Measurements from ENCODE around the gene TC2N.
"Not testable (repeated sequence)": the region's sequence is repeated elsewhere in the genome, so short reads cannot be mapped to it uniquely, and the experiment has no call there.

TC2N gene

DNA sequence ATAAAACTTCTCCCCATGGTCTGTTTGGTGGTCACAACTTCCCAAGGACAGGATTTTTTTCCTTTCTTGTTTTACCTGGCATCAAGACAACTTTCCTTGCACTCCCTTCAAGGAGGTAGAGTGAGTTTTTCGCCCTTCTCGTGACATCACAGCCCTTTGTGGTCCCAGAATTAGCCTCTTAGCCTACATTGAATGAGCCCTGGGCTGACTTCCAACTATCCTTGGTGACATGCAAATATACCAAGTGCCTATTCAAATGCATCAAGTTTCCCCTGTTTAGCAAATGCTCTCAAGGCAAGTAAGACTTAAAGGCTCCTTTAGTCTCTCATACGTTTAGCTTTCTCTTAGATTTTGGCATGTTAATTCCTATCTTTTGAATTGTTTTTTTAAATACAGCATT lies 36.6 kb downstream of the TC2N start:
- no peak for DNase-seq

DNA sequence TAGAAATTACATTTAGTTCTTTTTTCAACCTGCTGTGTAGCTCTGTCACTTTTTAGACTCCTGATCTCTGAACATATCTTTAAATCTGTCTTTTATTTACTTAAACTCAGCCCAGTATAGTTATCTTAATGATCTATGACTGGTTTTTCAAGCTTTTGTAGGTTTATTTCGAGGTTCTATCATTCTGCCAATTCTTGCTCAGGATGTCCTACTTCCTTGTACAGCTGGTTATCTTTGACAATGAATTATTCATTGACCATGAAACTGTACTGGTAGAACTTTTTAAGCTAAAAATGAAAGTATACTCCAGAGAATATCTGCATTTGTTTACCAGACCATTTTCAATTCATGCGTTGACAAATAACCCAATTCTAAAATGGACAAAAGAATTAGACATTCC lies 37.8 kb downstream of the TC2N start:
- DNase-seq, result no peak

DNA sequence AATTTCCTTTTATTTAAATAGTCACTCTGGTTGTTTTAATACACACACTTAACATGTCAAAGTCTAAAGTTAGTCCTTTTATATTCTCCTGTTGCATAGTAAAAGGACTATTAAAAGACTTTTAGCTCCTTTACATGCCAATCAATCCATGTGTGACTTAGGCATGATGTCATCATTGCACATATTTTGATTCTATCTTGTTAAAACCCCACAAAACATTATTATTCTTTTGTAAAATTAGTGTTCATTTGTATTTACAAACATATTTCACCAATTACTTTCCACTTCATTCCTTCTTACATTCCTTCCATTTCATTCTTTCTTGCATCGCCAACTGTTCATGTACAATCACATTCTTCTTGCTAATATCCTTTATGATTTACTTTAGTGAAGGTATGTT lies 39.6 kb downstream of the TC2N start:
- DNase-seq, result no peak

DNA sequence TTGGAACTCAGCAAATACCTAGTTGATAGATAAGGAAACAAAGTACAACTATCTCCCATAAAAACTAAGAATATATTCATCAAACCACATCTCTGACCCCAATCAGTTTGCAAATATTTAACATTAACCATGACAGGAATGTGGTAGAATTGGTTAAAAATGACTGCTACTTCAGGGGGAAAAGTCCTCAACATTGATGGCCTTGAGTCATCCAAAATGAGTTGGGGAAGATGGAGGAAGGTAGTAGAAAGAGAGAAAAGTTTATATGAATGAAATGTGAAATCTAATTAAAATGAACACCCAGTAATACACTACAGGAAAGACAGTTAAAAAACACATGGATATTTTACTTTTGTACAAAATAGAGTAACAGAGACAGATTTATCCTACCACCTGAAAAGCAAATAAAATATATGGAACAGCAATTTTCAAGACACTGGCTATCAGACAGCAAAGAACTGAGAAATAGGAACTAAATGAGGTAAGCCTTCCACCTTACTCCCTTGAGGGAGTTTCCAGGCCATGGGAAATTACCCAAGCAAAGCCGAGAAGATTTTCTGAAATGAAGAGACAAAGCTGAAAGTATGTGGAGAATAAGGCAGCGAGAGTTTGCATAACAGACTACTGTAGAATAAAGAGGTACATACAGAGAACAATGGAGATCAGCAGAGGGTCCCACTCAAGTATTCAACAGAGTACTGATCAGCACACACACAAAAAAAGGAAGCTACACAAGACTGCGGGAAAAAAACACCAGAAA lies 49.6 kb downstream of the TC2N start:
- DNase-seq, result no peak

DNA sequence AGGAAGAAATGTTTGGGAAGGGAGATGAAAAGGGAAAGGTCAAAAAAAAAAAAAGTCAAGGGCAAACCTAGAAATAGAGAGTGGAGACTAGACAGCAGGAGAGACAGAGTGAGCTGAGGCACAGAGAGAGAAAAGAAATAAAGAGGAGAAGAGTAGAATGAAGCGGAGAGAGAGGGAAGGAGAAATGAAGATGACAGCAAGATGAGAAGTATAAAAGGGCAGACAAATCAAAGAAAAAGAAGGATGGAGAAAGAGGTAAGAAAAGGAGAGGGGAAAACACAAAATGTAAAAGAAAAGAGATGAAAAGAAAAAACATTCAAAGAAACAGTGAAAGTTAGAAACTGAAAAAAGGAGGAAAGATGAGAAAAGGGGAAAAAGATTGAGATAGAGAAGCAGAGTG lies 53.0 kb downstream of the TC2N start:
- DNase-seq, result no peak

DNA sequence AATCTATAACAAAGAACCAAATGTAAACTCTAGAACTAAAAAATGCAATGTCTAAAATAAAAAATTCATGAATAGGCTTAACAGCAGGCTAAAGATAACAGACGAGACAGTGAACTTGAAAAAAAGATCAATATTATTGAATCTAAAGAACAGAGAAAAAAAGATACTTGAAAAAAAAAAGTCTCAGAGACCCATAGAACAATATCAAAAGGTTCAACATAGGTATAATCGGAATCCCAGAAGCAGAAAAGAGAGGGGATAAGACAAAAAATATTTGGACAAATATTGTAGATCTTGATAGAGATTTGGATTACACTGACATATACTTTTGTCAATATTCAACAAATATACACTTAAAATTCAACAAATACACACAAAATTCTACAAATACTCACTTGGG lies 56.6 kb downstream of the TC2N start:
- no peak for DNase-seq

DNA sequence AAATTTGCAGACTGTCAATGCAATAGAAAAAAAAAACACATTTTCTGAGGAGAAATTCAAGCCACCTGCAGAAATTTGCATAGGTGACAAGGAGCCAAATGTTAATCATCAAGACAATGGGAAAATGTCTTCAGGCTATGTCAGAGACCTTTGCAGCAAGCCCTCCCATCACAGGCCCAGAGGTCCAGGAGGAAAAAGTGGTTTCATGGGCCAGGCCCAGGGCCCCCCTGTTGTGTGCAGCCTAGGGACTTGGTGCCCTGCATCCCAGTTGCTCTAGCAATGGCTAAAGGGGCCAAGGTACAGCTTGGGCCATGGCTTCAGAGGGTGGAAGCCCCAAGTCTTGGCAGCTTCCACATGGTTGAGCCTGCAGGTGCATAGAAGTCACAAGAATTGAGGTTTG lies 60.6 kb downstream of the TC2N start:
- DNase-seq, result no peak

DNA sequence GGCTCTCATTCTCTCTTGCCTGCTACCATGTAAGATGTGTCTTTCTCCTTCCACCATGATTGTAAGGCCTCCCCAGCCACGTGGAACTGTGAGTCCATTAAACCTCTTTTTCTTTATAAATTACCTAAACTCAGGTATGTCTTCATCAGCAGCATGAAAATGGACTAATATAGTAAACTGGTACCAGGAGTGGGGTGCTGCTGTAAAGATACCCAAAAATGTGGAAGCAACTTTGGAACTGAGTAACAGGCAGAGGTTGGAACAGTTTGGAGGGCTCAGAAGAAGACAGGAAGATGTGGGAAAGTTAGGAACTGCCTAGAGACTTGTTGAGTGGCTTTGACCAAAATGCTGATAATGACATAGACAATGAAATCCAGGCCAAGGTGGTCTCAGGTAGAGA lies 61.2 kb downstream of the TC2N start:
- not testable (repeated sequence) for DNase-seq

DNA sequence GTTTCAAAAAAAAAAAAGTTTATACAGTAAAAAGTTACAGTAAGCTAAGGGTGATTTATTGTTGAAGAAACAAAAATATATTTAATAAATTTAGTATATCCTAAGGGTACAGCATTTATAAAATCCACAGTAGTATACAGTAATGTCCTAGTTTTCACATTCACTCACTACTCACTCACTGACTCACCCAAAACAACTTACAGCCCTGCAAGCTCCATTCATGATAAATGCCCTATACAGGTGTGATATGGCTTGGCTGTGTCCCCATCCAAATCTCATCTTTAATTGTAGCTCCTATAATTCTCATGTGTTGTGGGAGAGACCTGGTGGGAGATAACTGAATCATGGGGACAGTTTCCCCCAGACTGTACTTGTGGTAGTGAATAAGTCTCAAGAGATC lies 61.7 kb downstream of the TC2N start:
- DNase-seq, result no peak

DNA sequence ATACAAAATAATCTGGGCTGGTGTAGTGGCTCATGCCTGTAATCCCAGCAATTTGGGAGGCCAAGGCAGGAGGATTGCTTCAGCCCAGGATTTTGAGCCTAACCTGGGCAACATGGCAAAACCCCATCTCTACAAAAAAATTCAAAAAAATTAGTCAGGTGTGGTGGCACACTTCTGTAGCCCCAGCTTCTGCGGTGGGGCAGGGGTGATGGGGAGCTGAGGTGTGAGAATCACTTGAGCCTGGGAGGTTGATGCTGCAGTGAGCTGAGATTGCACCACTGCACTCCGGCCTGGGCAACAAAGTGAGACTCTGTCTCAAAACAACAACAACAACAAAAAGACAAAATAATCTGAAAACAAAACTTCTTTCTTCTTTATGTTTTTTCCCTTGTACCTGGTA lies 66.0 kb downstream of the TC2N start:
- DNase-seq, result no peak

DNA sequence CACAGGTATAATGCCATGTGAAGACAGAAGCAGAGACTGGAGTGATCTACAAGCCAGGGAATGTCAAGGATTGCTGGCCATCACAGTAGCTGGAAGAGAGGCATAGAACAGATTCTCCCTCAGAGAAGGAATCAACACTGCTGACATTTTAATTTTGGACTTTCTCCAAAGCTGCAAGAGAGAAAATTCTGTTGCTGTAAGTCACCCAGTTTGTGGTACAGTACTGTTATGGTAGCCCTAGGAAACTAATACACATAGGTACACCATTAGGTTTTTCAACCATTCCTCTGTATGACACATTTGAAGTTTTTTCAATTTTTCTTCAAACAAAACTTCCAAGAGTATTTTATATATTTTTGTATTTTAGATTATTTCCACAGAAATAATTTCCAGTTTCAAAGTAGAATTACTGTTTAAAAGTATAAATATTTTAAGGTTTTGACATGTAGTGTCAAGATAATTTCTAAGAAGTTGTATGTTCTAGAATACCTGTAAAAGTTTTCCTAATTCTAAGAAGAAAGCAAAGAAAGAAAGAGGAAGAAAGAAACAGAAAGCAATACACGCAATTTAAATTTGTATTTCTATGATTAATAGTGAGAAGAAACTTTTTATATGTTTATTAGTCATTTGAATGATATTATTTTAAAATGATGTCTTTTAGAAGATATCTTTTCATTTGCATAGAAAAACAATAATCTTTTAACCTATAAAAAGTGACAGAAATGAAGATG lies 70.6 kb downstream of the TC2N start:
- no peak for DNase-seq

DNA sequence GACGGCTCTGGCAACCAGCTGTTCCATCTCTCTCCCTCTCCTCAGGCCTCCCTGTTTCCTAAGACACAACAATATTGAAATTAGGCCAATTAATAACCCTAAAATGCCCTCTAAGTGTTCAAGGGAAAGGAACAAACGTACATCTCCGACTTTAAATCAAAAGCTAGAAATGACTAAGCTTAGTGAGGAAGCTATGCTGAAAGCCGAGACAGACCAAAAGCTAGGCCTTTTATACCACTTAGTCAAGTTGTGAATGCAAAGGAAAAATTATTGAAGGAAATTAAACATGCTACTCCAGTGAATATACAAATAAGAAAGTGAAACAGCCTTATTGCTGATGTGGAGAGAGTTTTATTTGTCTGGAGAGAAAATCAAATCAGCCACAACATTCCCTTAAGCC lies 73.6 kb downstream of the TC2N start:
- DNase-seq, result no peak

DNA sequence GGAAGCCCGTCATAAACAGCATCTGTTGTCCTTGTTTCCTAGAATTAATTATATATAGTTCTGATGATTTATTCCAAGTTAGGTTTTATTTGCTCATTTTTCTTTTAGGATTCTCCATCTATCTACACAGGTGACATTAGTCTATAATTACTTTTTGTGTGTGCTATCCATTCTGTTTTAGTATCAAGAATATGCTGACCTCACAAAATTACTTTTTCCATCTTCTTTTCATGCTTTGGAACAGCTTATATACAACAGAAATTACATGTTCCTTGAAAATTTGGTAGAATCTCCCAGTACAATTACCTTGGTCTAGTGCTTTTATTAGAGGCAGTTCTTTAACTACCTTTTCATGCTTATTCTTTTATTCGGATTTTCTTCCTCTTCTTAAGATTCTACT lies 81.1 kb downstream of the TC2N start:
- no peak for DNase-seq

DNA sequence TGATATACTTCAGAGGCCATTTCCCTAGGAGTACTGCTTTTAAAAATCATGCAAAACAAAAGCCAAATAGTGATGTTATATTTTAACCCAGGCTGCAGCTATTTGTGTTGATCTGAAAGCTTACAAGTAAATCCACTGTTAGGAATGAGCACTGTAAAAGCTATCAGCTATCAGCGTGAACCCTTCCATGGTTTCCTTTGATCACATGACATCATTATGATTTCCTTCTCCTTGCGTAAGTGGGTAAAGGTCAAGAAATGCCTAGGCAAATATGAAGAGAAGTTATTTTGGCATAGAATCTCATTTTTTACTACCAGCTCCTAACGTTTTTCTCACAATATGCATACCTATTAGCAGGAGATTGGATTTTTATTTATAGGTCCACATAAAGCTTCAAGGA lies 86.9 kb downstream of the TC2N start:
- DNase-seq, result no peak

DNA sequence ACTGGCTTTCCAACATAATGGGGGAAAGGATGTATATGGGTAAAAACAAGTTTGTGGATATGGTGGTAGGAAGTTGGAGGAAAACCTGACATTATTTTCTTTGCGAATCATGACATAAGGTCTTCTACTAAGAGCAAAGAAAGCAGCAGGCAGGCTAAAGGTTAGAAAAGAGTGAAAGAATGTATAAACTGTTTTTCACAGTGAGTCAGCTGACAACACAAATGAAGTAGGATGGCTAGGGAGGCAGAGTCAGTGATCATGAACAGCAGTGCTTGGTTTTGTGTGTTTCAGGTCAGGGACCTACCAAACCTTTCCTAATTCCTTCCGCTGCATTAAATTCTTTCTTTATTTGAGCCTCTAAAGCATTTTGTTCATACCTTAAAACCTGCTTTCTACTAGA lies 89.1 kb downstream of the TC2N start:
- no peak for DNase-seq

DNA sequence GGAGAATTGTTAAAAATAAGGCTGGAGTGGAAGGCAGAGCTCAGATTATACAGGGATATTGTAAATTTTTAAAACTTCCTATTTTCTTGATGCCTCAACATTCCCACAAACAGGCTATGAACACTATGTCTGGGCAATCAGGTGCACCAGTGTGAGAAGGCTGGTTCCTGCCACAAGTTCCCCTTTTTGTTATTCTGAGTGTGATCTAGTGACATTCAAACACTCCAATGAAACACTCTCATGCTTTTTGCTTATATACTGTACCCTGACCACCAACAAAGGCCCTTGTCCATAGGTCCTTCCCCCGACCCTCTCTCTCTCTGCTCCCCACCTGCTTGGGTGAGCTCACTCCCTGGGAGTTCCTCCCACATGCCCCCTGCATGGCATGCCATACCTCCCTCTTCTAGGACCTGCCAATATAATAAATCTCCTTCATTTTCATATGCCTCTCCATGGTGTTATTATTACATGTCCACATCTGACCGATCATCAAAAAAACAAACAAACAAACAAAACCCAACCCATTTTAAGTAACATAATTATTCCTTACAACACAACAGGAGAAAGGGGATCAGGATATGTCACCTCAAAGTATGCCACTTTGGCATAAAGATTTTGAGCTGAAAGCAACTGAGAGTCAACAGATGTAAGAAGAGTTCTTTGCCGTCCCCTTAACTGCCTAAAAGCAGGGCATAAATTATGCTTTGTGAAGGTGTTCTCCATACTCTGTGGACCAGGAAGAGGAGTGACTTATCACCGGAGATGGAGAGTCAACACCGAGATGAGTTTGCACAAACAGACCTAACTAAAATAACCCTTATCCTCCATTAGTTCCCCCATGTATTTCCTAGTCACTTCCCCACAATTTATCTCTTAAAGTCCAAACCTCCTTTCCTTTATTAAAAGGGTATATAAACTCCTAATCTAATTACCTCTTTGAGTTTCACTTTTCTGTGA lies 92.9 kb downstream of the TC2N start:
- DNase-seq, result no peak

DNA sequence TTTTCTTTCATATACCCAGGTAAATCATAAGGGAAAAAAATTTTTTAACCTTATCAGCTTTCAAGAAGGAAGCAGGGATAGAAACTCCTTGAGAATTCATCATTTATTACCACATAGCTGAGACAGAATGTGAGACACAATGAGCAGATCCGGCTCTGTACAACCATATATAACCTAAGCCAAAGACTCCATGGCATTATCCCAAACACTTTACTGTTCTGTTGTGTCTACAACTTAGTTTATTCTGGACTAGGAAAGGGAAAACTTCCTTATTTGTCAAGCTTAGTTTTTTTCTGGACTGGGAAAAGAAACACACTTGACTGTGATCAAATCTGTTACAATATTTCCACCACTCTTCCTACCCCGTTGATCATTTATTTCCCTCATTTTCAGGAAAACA lies 97.2 kb downstream of the TC2N start:
- DNase-seq, result no peak

DNA sequence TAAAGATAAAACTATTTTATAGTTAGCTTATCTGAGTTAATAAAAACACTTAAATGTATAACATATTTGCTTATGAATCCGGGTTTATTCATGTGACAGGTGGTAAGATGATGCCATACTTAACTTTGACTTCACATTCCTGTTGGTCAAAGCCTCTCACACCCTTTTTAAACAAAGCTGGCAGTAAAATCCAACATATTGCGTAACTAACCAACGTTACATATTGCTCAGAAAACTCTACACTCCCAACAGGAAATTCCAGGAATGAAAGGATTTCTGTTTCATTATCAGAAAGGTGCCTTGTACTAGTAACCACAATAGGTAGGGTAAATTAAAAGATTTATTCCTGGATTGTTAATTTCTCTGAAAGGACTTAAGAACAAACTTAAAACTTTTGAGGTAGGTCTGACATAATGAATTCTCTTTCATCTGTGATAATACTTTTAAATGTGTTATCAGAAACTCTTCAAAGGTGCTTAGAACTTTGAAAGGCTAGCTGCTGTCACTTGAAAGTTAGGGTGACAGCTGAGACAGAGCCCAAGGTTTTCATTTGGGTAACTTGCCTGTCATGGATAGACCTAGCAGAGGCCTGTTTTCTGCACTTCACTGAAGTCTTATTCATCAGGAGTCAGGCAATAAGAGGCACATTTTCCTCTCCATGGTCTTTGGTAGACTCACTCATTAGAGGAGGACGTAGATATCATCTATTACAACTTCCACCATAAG lies 111.6 kb downstream of the TC2N start:
- DNase-seq, result no peak

DNA sequence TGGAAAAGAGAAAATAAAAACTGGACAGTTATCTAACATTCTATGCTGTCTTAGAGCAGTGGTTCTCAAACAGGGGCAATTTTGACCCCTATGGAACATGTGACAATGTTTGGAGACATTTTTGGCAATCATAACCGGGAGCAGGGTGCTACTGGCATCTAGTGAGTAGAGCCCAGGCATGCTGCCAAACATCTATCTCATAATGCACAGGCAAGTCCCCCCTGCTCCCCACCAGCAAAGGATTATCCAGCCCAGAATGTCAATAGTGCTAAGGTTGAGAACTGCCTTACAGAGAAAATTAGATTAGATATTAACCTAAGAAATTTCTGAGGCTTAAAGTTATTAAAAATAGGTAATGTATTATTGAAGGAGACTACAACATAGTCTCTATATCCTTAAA lies 112.5 kb downstream of the TC2N start:
- DNase-seq, result no peak

DNA sequence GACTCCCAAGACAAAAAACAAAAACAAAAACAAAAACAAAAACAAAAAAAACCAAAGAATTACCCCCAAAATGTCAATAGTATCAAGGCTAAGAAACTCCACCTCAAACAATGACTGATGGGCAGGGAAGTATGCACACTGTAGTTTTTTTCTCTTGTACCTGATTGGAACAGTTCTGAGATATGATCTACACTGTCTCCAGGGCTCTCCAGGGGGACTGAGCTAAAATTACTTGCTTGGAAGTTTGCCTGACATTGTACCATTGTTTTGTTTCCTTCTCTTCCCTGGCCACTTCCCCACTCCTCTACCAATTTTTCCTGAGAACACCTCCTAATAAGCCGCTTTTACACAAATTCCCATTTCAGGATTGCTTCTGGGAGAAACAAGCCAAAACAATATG lies 113.2 kb downstream of the TC2N start:
- no peak for DNase-seq

DNA sequence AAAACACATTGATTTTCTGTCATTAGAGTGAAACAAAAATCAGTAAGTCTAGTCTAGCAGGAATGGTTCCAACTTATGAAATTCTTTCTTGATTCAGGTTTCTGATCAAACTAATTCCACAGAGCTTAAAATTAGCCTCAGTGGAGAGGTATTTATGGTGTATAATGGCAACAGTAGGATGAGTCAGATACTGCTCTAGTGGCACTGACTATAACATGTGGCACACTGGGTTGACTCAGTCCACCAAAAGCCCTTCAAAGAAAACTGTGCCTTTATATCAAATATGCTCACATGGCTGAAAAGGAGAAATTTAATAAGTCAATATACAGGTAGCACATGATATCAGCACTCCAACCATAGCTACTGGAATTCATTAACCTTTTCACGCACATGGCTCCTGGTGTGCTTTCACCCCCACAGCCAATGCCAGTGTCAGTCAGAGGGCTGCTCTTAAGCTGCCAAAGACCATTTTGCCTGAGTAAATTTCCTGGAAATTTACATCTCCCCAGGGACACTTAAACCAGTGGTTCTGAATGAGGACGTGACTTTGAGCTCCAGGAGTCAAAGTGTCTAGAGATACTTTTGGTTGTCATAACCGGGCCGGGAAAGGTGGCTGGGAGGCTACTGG lies 113.7 kb downstream of the TC2N start:
- no peak for DNase-seq

DNA sequence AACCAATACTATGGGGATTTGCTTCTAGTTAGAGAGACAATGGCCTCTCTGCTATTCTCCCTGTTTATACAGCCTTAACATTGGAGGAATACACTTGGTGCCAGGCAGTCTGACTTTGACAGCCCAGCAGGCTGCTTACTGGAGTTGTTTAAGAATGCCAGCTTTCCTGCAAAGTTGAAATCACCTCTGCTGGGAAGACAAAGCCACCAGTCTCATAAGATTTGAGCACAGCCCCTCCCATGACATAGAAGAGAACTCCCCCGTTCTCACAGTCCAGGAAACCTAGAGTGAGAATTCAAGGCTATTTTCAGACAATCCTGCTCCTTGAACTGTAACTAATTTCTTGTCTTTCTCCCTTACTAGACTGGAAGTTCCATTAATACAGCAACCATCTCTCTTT lies 114.4 kb downstream of the TC2N start:
- no peak for DNase-seq

DNA sequence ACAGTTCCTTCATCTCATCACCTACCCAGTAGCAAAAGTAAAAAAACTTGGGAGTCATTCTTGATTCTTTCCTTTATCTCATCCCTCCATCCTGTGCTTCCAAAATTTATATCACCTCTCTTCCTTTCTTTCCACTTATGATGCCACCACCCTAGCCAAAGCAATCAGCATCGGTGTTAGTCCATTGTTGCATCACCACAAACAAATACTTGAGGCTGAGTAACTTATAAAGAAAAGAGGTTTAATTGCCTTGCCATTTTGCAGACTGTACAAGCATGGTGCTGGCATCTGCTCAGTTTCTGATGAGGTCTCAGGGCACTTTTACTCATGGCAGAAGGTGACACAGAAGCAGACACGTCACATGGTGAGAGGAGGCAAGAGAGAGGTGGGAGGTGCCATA lies 115.6 kb downstream of the TC2N start:
- DNase-seq, result no peak
